PC-3 (cell line): ENCODE measurements around the gene SRI. TPM values are rescaled to one million over a fixed set of nuclear protein-coding genes. Genes with fewer than 3 reads are reported as not detected.
A peak's percentile ranks its signal among the peaks of the same experiment; 100 is the strongest.

Source experiments
- ATAC-seq: fragments of 200-7000 bp; cut with Tn5 transposase; 2 replicates; pipeline ENCODE4 v1.9.1; 2020; ENCODE audit warnings: mild to moderate bottlenecking, moderate library complexity
- BruUV-seq: library from RNA; stranded (reverse); fragments of 400-500 nt; replicated peaks from 2 replicates; lab custom pipeline; 2021; lab: Mats Ljungman, UMichigan
- CTCF ChIA-PET: fragments of 300-600 bp; sonication (Branson Sonifier 250); formaldehyde crosslinking; loops from one replicate; lab custom pipeline; 2022; ENCODE audit warnings: antibody characterized with exemption; lab: Charles Lee
- POLR2A ChIA-PET: fragments of 300-600 bp; sonication (Branson Sonifier 250); formaldehyde crosslinking; loops from one replicate; lab custom pipeline; 2022; ENCODE audit warnings: antibody characterized with exemption; ENCODE audit not compliant: unreplicated experiment; lab: Charles Lee
- DNase-seq: peaks from one replicate; pipeline ENCODE4 v3.0.0-alpha.2; 2015
- H2AFZ ChIP-seq: fragments of 300-600 bp; sonication (generic); 2 replicates; pipeline ENCODE4 v1.6.0; 2016; ENCODE audit warnings: antibody characterized with exemption, low read length
- H3F3A ChIP-seq: fragments of 300-600 bp; sonication (generic); one replicate; pipeline ENCODE4 v1.6.0; 2017; ENCODE audit warnings: antibody characterized with exemption, low read length, control low read depth, mild to moderate bottlenecking; ENCODE audit not compliant: unreplicated experiment
- H3K27ac ChIP-seq: fragments of 300-600 bp; sonication (generic); 2 replicates; pipeline ENCODE4 v1.5.1; 2016; ENCODE audit warnings: mild to moderate bottlenecking, low read length
- H3K27me3 ChIP-seq: fragments of 300-600 bp; sonication (generic); 2 replicates; pipeline ENCODE4 v1.6.1; 2016; ENCODE audit warnings: low read length, mixed read lengths
- H3K36me3 ChIP-seq: fragments of 300-600 bp; sonication (generic); 2 replicates; pipeline ENCODE4 v1.6.1; 2016; ENCODE audit warnings: low read depth, mixed run types, low read length, mixed read lengths
- H3K4me1 ChIP-seq: fragments of 300-600 bp; sonication (generic); 2 replicates; pipeline ENCODE4 v1.5.1; 2016; ENCODE audit warnings: low read length; ENCODE audit not compliant: insufficient read depth
- H3K4me2 ChIP-seq: fragments of 300-600 bp; sonication (generic); 2 replicates; pipeline ENCODE4 v1.6.0; 2016; ENCODE audit warnings: low read length
- H3K4me3 ChIP-seq: fragments of 300-600 bp; sonication (generic); 2 replicates; pipeline ENCODE4 v1.5.1; 2016; ENCODE audit warnings: mild to moderate bottlenecking, low read length, mixed read lengths
- H3K79me2 ChIP-seq: fragments of 300-600 bp; sonication (generic); 2 replicates; pipeline ENCODE4 v1.6.1; 2017; ENCODE audit warnings: low read length, mixed read lengths
- H3K9ac ChIP-seq: fragments of 300-600 bp; sonication (generic); 2 replicates; pipeline ENCODE4 v1.6.0; 2016; ENCODE audit warnings: mild to moderate bottlenecking, low read length
- H3K9me2 ChIP-seq: fragments of 300-600 bp; sonication (generic); replicated peaks from 2 replicates; pipeline ENCODE4 v1.6.1; 2016; ENCODE audit warnings: mixed run types, low read length, mixed read lengths
- H3K9me3 ChIP-seq: fragments of 300-600 bp; sonication (generic); 2 replicates; pipeline ENCODE4 v1.6.1; 2016; ENCODE audit warnings: low read length, mixed read lengths
- H4K20me1 ChIP-seq: fragments of 300-600 bp; sonication (generic); 2 replicates; pipeline ENCODE4 v1.6.1; 2016; ENCODE audit warnings: low read length, mixed read lengths
- EZH2 ChIP-seq: fragments of 300-600 bp; sonication (generic); IDR thresholded peaks from one replicate; pipeline ENCODE4 v1.6.1; 2017; ENCODE audit warnings: antibody characterized with exemption, mild to moderate bottlenecking, low read length; ENCODE audit not compliant: unreplicated experiment
- EZH2phosphoT487 ChIP-seq: fragments of 300-600 bp; sonication (generic); IDR thresholded peaks from 2 replicates; pipeline ENCODE4 v1.6.1; 2018; ENCODE audit warnings: mild to moderate bottlenecking, antibody characterized with exemption, low read length, borderline replicate concordance
- intact Hi-C: fragments of 100-400 bp; cut with micrococcal nuclease; formaldehyde crosslinking; loops from 2 replicates; pipeline ENCODE4 v1.9.0; 2023
- total RNA-seq: library from RNA; depleted of rRNA; stranded (reverse); fragments of >200 nt; gene quantifications from 2 replicates; pipeline ENCODE4 v1.2.3, GENCODE V29; 2014
- TF ChIP-seq, protein P1 (sequence below): fragments of 300-600 bp; sonication (generic); conservative IDR thresholded peaks from 2 replicates; pipeline ENCODE4 v1.5.1; 2017; ENCODE audit warnings: antibody characterized with exemption, low read depth, mild to moderate bottlenecking, low read length

SRI gene
- total RNA-seq, 1 experiment from 2014 or later, result 151 TPM

- Histone ChIP-seq H4K20me1 (peaks cover 9% of the 10 kb centered on the region), H3K4me3 (peak overlapping the region; percentile 92), H3K9me3 (no peaks in the 10 kb centered on the region), H3K27me3 (no peaks in the 10 kb centered on the region), H3K9ac (peak overlapping the region; percentile 90), H3K27ac (0 out of 2 replicates have a peak overlapping the region, but pooled peaks have one; percentile 16), H3K4me2 (peak overlapping the region; percentile 98), H3K4me1 (peaks cover 20% of the 10 kb centered on the region), H3K36me3 (peaks cover 17% of the 10 kb centered on the region), H3K9me2 (no peaks in the 10 kb centered on the region), H3F3A (peaks cover under 1% of the 10 kb centered on the region), H3K79me2 (peaks cover 43% of the 10 kb centered on the region), H2AFZ (peak overlapping the region; percentile 92)
- no peak for TF ChIP-seq EZH2phosphoT487
- TF ChIP-seq EZH2, result no peak
- TF ChIP-seq, protein P1, sequence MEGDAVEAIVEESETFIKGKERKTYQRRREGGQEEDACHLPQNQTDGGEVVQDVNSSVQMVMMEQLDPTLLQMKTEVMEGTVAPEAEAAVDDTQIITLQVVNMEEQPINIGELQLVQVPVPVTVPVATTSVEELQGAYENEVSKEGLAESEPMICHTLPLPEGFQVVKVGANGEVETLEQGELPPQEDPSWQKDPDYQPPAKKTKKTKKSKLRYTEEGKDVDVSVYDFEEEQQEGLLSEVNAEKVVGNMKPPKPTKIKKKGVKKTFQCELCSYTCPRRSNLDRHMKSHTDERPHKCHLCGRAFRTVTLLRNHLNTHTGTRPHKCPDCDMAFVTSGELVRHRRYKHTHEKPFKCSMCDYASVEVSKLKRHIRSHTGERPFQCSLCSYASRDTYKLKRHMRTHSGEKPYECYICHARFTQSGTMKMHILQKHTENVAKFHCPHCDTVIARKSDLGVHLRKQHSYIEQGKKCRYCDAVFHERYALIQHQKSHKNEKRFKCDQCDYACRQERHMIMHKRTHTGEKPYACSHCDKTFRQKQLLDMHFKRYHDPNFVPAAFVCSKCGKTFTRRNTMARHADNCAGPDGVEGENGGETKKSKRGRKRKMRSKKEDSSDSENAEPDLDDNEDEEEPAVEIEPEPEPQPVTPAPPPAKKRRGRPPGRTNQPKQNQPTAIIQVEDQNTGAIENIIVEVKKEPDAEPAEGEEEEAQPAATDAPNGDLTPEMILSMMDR, result no peak
- intact Hi-C loops, result no loop called here
- DNase-seq (peak; percentile 53), ATAC-seq (peak; percentile 27)
- BruUV-seq, result TSS peak; percentile 63
- ChIA-PET CTCF (interaction anchor here (0.7 kb wide), 1 partner anchor 139 kb away, joined by 4 read pairs; no protein-coding TSS in a partner anchor), POLR2A (no interaction called here)
These were observed 817 bp downstream of the SRI start for GRCh38 chr7:88218836-88219605.

- peaks cover 9% of the 10 kb centered on the region for H4K20me1 ChIP-seq
- H3F3A ChIP-seq, result no peaks in the 10 kb centered on the region
- ChIA-PET POLR2A (no interaction called here), CTCF (interaction anchor here (0.6 to 0.7 kb wide), 2 partner anchors 9 to 140 kb away, joined by 3 to 4 read pairs; no protein-coding TSS in a partner anchor)
- peaks cover 20% of the 10 kb centered on the region for H3K36me3 ChIP-seq
- H3K27ac ChIP-seq, result no peak overlapping the region
- TF ChIP-seq, protein P1, result no peak
- peak overlapping the region; percentile 98 for H3K4me2 ChIP-seq
- H3K9ac ChIP-seq, result peak overlapping the region; percentile 90
- H3K79me2 ChIP-seq, result peaks cover 43% of the 10 kb centered on the region
- no peaks in the 10 kb centered on the region for H3K9me3 ChIP-seq
- ATAC-seq (no peak), DNase-seq (no peak)
- no peaks in the 10 kb centered on the region for H3K9me2 ChIP-seq
- peak overlapping the region; percentile 92; the same call in 1 of the 2 replicates for H2AFZ ChIP-seq
- peaks cover 14% of the 10 kb centered on the region for H3K4me1 ChIP-seq
- intact Hi-C loops, result no loop called here
- no peaks in the 10 kb centered on the region for H3K27me3 ChIP-seq
- H3K4me3 ChIP-seq, result peak overlapping the region; percentile 92
- BruUV-seq, result no TSS peak
These were observed 1.5 kb downstream of the SRI start for GRCh38 chr7:88218429-88218745.
